ENCODE measurements around the gene FAM153A.
"Not testable (repeated sequence)": the region's sequence is repeated elsewhere in the genome, so short reads cannot be mapped to it uniquely, and the experiment has no call there.

The FAM153A gene

DNA sequence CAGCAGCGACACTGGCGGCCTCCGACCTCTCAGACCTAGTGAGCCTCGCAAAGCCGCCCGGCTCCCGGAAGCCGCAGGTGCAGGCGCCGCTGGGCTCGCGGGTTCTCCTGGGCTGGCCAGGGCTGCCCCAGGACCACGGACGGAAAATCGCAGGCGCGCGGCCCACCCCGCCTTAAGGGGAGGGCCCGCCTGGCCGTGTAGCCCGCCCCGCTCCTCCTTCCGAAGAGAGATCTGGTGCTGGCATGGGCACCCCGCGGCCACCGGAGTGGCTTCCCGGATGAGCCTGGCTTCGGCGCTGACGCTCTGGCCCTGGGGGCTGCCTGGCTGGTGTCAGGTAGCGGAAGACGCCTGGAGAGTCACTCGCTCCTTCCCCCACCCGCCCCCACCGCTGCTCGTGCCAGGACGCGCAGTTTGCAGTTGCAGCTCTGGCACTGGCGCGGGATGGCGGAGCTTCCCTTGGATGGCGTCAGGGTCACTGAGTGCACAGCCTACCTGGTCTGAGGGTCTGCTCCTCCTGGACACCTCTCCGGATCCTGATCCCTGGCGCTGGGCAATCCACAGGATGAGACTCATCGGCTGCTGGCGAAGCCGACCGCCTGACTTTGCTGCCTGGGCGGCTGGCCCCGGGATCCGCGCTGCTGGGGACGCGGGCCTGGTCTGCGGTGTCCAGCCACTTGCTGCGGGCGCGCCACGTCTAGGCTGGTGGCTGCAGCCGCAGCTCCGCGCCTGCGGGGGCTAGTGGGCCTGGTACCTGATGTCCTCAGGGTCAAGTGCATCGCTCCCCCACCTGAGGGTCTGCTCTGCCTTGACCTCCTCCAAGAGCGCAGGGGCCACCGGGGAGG is at the start of gene FAM153A:
FAM153A (minus strand) TSS at position 108 of the 842 bp plus-strand sequence.
- DNase-seq (ENCODE audit: low read depth), result not testable (repeated sequence)

DNA sequence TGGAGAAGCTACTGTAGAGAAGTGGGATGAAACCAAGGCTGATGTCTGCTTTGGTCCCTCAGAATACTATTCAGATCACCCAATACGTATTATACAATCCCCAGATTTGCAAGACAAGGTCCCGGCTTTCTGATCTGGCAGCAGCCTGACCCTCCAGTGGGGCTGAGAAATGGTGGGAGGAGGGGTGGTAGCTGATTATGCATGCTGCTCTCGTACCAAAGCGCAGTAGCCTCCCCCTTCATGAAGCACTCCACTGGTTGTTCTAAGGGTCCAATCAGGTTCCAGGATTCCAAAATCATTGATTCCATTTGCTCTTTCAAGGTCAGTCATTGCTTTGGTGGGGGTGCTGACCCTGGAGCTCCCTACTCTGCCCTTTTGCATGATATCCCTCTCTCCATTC is 49.6 kb upstream of the FAM153A start:
- not testable (repeated sequence) for DNase-seq (ENCODE audit: low read depth)

DNA sequence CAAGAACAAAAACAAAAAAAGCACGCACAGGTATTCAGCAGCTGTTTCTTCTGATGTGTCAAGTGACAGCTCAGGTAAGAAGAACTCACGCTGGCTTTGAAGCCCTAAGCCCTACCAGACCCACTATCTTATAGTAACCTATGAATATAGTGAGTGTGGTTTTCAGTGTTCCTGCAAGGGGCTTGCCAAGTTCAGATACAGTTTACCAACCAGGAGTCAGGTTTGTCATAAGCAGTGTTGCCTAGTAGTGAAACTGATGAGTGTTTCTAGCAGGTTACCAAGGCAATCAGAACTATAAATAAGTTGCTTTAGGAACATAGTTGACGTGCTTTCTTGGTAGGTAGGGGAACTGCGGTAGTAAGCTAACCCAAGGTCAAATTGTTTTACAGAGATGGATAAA is 43.4 kb upstream of the FAM153A start:
- not testable (repeated sequence) for DNase-seq (ENCODE audit: low read depth)

DNA sequence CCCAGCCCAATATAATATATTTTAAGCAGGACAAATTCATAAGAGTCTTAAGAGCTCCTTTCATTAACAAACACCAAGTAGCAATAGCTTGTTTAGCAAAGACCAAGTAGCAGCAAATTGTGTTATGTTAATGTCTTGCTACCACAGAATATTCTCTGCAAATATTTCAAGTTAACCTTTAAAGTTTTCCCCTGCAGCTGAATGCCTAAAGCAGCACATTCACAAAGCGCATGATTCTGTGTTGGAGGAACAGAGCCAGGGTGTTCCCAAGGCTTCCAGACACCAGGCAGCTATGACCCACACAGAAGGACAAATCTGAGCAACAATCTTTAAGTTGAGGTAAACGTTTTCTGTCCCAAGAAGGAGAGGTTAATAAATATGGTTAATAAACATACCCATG is 42.1 kb upstream of the FAM153A start:
- not testable (repeated sequence) for DNase-seq (ENCODE audit: low read depth)

GRCh38 chr5:177822489-177822888 is 39.8 kb upstream of the FAM153A start:
- not testable (repeated sequence) for DNase-seq (ENCODE audit: low read depth)

- DNase-seq (ENCODE audit: low read depth), result not testable (repeated sequence)
These were observed 37.0 kb upstream of the FAM153A start for GRCh38 chr5:177819664-177820063.

DNA sequence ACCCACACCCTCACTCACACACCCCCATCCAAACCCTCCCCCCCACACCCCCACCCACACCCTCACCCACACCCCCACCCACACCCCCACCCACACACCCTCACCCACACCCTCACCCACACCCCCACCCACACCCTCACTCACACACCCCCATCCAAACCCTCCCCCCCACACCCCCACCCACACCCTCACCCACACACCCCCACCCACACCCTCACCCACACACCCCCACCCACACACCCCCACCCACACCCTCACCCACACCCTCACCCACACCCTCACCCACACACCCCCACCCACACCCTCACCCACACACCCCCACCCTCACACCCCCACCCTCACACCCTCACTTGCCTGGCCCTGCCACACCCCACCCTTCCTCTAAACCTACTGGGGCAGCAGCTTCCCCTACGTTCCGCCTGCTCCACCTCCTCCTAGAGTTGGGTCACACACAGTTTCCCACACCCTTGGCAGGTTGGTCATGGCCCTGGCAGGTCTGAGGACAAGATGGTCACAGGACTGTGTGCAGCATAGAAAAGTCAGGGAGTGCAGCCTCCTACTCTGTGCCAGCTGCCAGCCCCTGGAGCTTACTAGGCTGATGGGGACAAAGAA is 30.2 kb upstream of the FAM153A start:
- not testable (repeated sequence) for DNase-seq (ENCODE audit: low read depth)

GRCh38 chr5:177812160-177812743 is 29.6 kb upstream of the FAM153A start:
- DNase-seq (ENCODE audit: low read depth), result not testable (repeated sequence)

- not testable (repeated sequence) for DNase-seq (ENCODE audit: low read depth)
These were observed 26.7 kb upstream of the FAM153A start for GRCh38 chr5:177809209-177809913.

- DNase-seq (ENCODE audit: low read depth), result not testable (repeated sequence)
These were observed 25.7 kb upstream of the FAM153A start for GRCh38 chr5:177808420-177808819.

DNA sequence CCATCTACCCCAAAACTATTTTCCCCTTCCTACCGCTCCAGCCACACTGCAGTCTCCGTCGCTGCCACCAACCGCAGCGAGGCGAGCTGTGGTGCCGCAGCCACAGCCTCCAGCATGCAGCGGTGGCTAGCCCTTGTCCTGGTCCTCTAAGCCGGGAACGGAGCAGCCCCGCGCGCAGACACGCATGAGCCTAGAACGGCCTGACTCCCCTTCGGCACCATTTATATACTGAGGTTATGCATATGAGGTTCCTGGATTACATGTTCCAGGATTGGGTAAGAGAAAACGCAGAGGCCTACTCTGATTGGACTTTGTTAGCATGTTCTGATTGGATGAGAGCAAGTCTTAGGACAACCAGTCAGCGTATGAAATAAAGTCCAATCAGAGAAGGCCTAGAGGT is 24.6 kb upstream of the FAM153A start:
- not testable (repeated sequence) for DNase-seq (ENCODE audit: low read depth)

DNA sequence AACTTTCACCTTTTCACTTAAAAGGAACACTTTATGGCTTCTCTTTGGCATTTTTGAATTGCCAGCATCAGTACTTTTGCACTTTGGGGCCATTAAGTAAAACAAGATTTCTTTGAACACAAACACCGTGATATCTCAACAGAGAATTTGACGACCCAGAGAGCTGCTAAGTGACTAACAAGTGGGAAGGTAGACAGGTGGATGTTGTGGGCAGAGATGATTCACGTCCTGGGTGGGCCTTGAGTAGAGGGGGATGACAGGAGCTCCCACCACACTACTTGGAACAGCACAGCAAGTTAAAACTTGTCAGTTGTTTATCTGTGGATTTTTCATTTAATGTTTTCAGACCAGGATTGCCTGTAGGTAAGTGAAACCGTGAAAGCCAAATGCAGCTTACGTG is 18.7 kb upstream of the FAM153A start:
- not testable (repeated sequence) for DNase-seq (ENCODE audit: low read depth)

GRCh38 chr5:177798237-177798840 is 15.6 kb upstream of the FAM153A start:
- not testable (repeated sequence) for DNase-seq (ENCODE audit: low read depth)

DNA sequence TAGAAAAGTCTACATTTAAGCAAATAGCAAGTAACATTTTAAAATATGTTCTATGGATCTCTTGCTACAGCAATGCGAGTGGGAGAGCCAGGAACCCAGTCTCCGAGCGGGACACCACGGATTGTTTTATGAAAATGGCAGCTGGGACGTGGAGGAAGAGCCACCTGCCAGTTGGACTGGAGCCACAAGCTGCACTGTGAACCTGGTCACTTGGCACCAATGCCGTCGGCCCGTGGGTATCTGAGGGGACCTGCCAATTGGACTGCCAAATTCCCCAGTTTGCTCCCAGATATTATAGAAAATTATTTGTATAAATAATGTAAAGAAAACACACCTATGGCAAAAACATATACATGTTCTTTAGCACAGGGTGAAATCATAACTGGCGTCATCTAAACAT is 10.6 kb upstream of the FAM153A start:
- not testable (repeated sequence) for DNase-seq (ENCODE audit: low read depth)

DNA sequence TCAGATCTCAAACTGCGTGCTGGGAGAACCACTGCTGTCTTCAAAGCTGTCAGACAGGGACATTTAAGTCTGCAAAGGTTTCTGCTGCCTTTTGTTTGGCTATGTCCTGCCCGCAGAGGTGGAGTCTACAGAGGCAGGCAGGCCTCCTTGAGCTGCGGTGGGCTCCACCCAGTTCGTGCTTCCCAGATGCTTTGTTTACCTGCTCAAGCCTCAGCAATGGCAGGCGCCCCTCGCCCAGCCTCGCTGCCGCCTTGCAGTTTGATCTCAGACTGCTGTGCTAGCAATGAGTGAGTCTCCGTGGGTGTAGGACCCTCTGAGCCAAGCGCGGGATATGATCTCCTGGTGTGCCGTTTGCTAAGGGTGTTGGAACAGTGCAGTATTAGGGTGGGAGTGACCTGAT is 8.9 kb upstream of the FAM153A start:
- not testable (repeated sequence) for DNase-seq (ENCODE audit: low read depth)

DNA sequence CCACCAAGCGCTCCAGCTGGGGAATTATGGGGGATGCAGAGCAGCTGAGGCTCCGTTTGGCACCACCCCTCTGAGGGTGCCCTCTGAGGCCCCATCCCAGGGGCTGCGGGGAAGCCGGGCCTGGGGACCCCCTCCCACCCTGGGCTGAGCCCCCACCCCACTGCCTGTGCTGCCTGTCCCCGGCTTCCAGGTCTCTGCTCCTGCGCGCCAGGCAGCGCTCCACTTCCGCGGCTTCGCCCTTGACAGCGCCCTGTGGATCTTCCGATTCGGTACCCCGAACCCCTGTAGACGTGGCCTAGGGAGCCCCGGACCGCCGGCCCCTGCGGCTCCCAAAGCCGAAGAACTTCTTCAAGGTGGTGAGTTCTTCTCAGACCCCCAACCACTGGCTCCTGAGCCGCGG is 530 bp downstream of the FAM153A start:
- DNase-seq (ENCODE audit: low read depth), result not testable (repeated sequence)

DNA sequence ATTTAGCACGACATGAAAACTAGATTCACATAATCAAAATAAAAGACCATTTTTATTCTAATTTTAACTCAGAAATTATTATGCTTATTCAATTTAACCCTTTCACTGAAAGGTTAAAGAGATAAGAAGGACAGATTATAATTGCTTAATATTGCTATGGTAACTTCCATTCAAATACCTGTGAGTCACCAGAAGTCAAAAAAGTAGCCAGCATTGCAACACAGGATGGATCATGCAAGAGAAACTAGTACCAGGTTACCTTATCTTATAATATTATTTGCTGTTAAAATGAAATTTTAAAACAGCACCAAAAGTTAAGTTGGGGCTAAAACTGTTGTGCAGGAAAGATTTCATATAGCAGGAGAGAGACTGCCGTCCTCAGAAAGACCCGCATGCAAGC is 11.5 kb downstream of the FAM153A start:
- not testable (repeated sequence) for DNase-seq (ENCODE audit: low read depth)

- not testable (repeated sequence) for DNase-seq (ENCODE audit: low read depth)
These were observed 12.1 kb downstream of the FAM153A start for GRCh38 chr5:177770646-177771045.

- DNase-seq (ENCODE audit: low read depth), result not testable (repeated sequence)
These were observed 18.8 kb downstream of the FAM153A start for GRCh38 chr5:177763737-177764508.

- not testable (repeated sequence) for DNase-seq (ENCODE audit: low read depth)
These were observed 21.7 kb downstream of the FAM153A start for GRCh38 chr5:177760954-177761353.

DNA sequence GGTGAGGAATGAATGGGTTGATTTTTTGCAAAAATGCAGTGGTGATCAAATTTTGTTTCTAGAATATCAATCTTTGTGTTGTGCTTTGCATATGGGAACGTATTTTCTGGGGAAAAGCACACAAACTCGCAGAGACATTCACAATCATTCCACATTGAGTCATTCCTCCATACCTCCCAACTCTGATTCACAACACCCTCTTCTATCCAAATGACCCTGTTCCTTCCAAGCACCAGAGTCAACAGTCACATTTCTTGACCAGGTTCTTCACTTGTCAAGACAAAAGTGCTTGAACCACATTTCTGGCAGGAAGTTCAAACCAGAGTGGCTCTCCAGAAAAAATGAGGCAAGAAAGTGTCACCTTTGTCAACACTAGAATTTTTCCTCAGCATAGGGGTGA is 35.3 kb downstream of the FAM153A start:
- DNase-seq (ENCODE audit: low read depth), result not testable (repeated sequence)

Measured in iris pigment epithelial cell (primary cell).